HepG2 (cell line): ENCODE results near the gene PLCXD1.

Experiments used
- POLR2AphosphoS5 ChIP-seq: IDR thresholded peaks from 2 replicates; pipeline ENCODE4 v1.6.1; 2012; ENCODE audit warnings: low read depth, low read length
- RAD51 ChIP-seq: fragments of 450-650 bp; IDR thresholded peaks from 2 replicates; pipeline ENCODE4 v1.6.1; 2016; ENCODE audit warnings: borderline replicate concordance
- TCF12 ChIP-seq, 2 experiments: fragments of 450-650 bp in 1 of 2; sonication (generic) in 1 of 2; formaldehyde crosslinking in 1 of 2; IDR thresholded peaks; 2 replicates each; pipeline versions ENCODE4 v1.6.1 to v1.8.0; 2017 to 2022; ENCODE audit warnings: antibody characterized with exemption in 1 of 2, mild to moderate bottlenecking in 1 of 2, missing genetic modification reagents in 1 of 2, moderate library complexity in 1 of 2
- ZBTB21 ChIP-seq: sonication (generic); formaldehyde crosslinking; IDR thresholded peaks from 2 replicates; pipeline ENCODE4 v1.4.0; 2020; ENCODE audit warnings: missing genetic modification reagents
- ZNF530 ChIP-seq: sonication (generic); formaldehyde crosslinking; IDR thresholded peaks from 2 replicates; pipeline ENCODE4 v1.5.0; 2020; ENCODE audit warnings: low read depth, mild to moderate bottlenecking, missing genetic modification reagents
- ZNF549 ChIP-seq: sonication (generic); formaldehyde crosslinking; IDR thresholded peaks from 2 replicates; pipeline ENCODE4 v1.5.0; 2020; ENCODE audit warnings: missing genetic modification reagents
- ZNF672 ChIP-seq: sonication (generic); formaldehyde crosslinking; IDR thresholded peaks from 2 replicates; pipeline ENCODE4 v1.8.1; 2022; ENCODE audit warnings: missing genetic modification reagents
- TF ChIP-seq, protein P1 (sequence below): sonication (generic); formaldehyde crosslinking; IDR thresholded peaks from 2 replicates; pipeline ENCODE4 v1.5.0; 2020; ENCODE audit warnings: mild to moderate bottlenecking, missing genetic modification reagents, moderate library complexity

DNA sequence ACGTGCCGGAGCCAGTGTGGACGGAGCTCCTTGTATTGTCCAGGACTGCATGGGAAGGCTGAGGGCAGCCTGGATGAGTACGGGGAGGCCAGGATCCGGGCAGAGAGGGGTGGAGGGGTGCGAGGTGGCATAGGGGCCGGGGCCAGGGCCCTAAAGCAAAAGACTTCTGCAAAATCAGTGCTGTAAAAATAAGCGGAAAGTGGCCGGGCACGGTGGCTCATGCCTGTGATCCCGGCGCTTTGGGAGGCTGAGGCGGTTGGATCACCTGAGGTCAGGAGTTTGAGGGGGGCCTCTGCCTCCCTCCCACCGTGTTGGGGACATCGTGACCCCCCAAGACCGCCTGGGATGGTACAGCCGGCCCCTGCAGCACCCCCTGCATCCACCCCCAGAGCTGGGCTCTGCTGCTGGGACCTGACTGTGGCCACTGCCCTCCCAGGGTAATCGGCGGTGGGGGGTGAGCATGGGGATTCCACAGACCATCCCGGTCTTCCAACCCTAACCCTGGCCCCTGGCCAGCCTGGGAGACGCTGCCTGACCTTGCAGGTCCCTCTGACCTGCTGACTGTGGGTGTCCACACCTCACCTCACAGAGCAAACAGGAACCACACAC is 23.4 kb upstream of the PLCXD1 start:
- TF ChIP-seq ZNF672 (CRISPR knock-in tag) (no peak), ZNF549 (no peak), ZBTB21 (no peak), TCF12 (IDR thresholded peaks at IDR 0.05) (no peak), TCF12 (CRISPR knock-in tag; IDR thresholded peaks at IDR 0.05) (no peak), RAD51 (no peak), ZNF530 (CRISPR knock-in tag) (no peak), POLR2AphosphoS5 (no peak)
- TF ChIP-seq, protein P1, sequence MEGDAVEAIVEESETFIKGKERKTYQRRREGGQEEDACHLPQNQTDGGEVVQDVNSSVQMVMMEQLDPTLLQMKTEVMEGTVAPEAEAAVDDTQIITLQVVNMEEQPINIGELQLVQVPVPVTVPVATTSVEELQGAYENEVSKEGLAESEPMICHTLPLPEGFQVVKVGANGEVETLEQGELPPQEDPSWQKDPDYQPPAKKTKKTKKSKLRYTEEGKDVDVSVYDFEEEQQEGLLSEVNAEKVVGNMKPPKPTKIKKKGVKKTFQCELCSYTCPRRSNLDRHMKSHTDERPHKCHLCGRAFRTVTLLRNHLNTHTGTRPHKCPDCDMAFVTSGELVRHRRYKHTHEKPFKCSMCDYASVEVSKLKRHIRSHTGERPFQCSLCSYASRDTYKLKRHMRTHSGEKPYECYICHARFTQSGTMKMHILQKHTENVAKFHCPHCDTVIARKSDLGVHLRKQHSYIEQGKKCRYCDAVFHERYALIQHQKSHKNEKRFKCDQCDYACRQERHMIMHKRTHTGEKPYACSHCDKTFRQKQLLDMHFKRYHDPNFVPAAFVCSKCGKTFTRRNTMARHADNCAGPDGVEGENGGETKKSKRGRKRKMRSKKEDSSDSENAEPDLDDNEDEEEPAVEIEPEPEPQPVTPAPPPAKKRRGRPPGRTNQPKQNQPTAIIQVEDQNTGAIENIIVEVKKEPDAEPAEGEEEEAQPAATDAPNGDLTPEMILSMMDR (CRISPR knock-in tag): no peak
